ENCODE results near the gene BAZ2A.

The BAZ2A gene

DNA sequence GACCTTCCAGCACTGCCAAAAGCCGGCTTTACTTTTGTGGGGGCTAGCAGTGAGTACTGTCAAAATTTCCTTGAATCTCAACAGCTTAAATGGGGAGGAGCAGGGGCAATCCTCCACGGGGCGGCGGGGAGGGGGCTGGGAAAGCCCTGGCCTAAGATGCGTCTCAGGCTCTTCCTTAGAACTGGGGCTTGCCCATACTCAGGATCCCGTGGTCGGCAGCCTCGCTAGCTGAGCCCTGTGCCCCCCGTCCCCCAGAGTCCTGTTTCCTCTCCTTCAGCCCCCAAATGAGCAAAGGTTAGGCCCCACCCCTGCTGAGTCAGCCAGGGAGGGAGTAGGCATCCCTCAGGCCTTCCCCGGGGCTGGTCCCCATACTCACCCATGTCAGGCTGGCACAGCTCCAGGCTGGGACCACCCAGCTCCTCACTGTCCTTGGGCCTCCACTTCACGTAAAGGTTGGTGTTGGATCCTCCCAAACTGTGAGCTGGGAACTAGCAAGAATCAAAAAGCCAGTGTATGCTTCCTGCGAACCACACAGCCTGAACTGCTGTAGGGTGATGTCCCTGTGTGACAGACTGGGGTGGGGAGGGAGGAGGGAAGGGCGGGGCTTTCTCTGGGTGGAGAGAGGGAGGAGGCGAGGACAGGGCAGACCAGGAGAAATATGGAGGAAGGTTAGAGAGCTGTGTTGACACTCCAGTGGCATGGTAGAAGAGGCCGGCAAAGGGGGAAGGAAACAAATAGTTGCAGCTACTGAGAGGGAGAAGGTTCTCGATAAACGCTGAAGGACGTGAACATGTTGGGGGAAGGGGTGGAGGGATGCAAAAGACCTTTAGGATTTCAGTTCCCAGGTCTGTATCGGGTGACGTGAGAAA, 5.9 kb upstream of the BAZ2A start:
- Histone ChIP-seq H3K27me3 (ENCODE audit: control insufficient read depth, insufficient read depth, low read length) (no peaks in the 10 kb centered on the region), H3K27ac (ENCODE audit: low read depth, low read length) (no peak overlapping the region), H3K4me1 (ENCODE audit: control insufficient read depth, insufficient read depth, low read length) (peaks cover 33% of the 10 kb centered on the region), H3K36me3 (ENCODE audit: control insufficient read depth, insufficient read depth, low read length) (peaks cover 39% of the 10 kb centered on the region), H3K4me3 (ENCODE audit: low read depth, low read length) (peak overlapping the region; percentile 94), H3K9me3 (ENCODE audit: control insufficient read depth, insufficient read depth, low read depth, low read length) (no peaks in the 10 kb centered on the region), H3K9ac (ENCODE audit: low read length) (peak overlapping the region; percentile 44)

DNA sequence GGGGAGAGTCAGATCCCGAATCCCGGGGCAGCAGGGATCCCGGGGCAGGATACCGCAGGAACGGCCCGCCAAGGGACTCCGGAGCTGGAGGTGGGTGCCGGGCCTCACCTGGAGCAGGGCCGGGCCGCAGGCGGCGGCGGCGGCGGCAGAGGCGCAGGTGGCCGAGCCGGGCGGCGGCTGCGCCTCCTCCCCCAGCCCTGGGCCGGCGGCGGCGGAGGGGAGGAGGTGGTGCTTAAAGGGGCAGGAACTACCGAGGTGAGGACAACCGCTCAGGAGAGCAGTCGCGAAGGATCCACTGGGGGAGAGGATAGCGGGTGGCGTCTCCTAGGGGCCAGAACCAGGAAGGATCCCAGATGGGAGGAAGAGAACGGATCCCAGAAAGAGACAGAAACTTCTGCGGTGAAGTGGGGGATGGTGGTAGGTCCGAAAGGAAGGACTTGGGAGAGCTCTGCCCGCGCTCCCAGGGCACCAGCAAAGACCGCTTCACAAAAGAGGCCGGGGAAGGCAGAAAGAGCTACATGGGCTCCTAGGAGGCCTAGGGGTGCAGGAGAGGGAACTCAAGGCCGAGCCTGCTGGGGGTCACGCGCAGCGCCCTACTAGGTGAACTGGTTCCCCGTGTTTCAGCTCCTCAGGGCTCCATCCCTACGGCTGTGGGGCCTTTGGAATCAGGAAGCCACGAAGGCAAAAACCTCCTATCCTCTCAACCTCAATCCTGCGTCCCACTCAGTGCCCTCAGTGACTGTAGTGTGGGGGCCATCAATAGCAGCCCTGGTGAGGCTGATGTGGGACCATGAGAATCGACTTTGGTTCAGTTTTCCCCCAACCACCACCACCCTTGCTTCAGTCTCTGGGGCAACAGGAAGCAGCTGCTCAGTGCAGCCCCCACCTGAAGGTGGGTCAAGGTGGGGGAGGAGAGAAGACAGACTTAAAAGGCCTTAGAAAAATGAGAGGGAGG, 5.0 kb upstream of the BAZ2A start:
- Histone ChIP-seq H3K4me1 (ENCODE audit: control insufficient read depth, insufficient read depth, low read length) (peaks cover 38% of the 10 kb centered on the region), H3K9ac (ENCODE audit: low read length) (peak overlapping the region; percentile 67), H3K4me3 (ENCODE audit: low read depth, low read length) (peak overlapping the region; percentile 94), H3K27me3 (ENCODE audit: control insufficient read depth, insufficient read depth, low read length) (no peaks in the 10 kb centered on the region), H3K36me3 (ENCODE audit: control insufficient read depth, insufficient read depth, low read length) (peaks cover 30% of the 10 kb centered on the region), H3K27ac (ENCODE audit: low read depth, low read length) (no peak overlapping the region), H3K9me3 (ENCODE audit: control insufficient read depth, insufficient read depth, low read depth, low read length) (no peaks in the 10 kb centered on the region)

DNA sequence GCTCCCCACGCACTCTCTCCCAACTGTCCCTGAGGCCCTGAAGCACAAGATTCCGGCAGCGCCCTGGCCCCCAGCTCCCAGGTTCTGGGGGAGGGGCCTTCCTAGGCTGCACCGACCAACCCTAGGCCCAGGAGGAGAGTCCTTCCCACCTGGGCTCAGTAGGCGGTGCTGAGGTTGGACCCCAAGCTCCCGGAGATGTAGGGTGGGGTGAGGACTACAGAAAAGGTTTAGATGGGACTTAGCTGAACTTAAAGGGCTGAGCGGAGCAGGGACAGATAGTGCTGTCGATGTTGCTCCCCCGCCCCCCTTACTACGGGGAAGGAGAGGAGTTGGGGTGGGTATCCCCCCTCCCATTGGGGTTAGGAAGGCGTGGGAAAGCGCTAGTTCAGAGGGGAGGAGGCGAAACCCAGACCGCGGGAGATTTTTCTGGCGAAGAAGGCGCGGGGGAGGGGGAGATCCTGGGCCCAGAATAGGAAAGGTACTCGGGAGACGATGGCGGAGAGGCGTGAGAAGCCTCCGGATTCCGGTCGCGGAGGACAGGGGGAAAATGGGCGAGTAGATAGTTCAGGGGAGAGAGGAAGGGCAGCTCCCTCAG, 4.2 kb upstream of the BAZ2A start:
- H3K9me3 ChIP-seq (ENCODE audit: control insufficient read depth, insufficient read depth, low read depth, low read length), result no peaks in the 10 kb centered on the region
- H3K27me3 ChIP-seq (ENCODE audit: control insufficient read depth, insufficient read depth, low read length), result no peaks in the 10 kb centered on the region
- H3K36me3 ChIP-seq (ENCODE audit: control insufficient read depth, insufficient read depth, low read length), result peaks cover 23% of the 10 kb centered on the region
- peaks cover 38% of the 10 kb centered on the region for H3K4me1 ChIP-seq (ENCODE audit: control insufficient read depth, insufficient read depth, low read length)
- H3K9ac ChIP-seq (ENCODE audit: low read length), result peak overlapping the region; percentile 67
- peak overlapping the region; percentile 94 for H3K4me3 ChIP-seq (ENCODE audit: low read depth, low read length)
- H3K27ac ChIP-seq (ENCODE audit: low read depth, low read length), result no peak overlapping the region

DNA sequence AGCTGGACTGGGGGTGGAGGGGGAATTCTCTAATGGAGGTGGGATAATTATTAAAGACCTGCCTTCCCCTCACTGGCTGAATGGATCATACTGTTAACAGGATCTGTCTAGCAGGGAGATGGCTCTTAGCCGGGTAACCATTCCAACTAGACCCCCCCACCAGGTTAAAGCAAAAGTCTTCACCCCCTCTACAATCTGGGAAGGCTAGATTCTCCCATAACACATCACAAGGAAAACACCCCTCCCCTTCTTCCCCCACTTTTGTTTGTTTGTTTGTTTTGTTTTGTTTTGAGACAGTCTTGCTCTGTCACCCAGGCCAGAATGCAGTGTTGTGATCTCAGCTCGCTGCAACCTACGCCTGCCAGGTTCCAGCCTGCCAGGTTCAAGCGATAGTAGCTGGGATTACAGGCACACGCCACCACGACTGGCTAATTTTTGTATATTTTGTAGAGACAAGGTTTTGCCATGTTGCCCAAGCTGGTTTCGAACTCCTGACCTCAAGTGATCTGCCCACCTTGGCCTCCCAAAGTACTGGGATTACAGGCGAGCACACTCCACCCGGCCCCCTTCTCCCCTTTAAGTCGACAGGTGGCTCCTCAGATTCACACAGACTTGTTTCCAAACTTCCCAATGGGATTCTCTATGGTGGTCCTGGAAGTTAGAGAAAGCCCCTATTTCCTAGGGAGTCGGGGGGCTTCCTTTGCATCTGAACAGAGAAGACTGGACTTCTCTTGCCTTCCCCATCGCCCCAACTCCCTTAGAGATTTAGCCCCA, 3.5 kb upstream of the BAZ2A start:
- peak overlapping the region; percentile 67 for H3K9ac ChIP-seq (ENCODE audit: low read length)
- no peaks in the 10 kb centered on the region for H3K9me3 ChIP-seq (ENCODE audit: control insufficient read depth, insufficient read depth, low read depth, low read length)
- peak overlapping the region; percentile 94 for H3K4me3 ChIP-seq (ENCODE audit: low read depth, low read length)
- H3K27ac ChIP-seq (ENCODE audit: low read depth, low read length), result no peak overlapping the region
- H3K36me3 ChIP-seq (ENCODE audit: control insufficient read depth, insufficient read depth, low read length), result peaks cover 16% of the 10 kb centered on the region
- H3K27me3 ChIP-seq (ENCODE audit: control insufficient read depth, insufficient read depth, low read length), result no peaks in the 10 kb centered on the region
- H3K4me1 ChIP-seq (ENCODE audit: control insufficient read depth, insufficient read depth, low read length), result peaks cover 40% of the 10 kb centered on the region

DNA sequence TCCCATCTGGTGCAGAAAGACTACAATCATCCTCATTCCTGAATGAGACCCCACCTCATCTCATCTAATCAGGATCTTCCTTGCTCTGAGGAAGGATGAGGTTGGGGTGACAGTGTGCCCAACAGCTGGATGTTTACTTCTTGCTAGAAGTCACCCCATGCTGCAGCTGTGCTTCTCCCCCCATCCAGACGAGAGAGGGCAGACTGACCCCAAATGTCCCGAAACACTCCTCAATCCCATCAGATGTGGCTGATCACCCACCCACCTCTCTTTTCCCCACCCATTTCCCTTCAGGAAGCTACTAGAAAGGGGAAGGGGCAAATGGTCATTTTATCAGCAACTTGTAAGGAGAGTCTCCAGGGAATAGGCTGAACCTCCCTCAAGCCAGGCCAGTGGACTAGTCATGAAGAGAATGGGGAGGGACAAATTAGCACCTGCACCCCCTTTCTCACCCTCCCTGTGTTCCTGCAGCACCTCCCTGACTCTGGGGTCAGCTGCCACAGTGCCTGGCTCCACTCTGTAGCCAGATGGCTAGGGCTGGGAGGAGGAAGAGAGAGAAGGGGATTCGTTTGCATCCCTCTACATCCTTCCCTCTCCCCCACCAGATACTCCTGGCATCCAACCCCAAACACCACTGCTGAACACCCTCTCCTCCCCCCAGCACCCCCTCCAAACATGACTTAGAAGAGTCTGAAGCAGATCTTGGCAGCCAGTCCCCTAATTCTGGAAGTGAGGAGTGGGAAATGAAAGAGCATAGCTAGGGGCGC, 2.8 kb upstream of the BAZ2A start:
- Histone ChIP-seq H3K9ac (ENCODE audit: low read length) (no peak overlapping the region), H3K27ac (ENCODE audit: low read depth, low read length) (no peak overlapping the region)

DNA sequence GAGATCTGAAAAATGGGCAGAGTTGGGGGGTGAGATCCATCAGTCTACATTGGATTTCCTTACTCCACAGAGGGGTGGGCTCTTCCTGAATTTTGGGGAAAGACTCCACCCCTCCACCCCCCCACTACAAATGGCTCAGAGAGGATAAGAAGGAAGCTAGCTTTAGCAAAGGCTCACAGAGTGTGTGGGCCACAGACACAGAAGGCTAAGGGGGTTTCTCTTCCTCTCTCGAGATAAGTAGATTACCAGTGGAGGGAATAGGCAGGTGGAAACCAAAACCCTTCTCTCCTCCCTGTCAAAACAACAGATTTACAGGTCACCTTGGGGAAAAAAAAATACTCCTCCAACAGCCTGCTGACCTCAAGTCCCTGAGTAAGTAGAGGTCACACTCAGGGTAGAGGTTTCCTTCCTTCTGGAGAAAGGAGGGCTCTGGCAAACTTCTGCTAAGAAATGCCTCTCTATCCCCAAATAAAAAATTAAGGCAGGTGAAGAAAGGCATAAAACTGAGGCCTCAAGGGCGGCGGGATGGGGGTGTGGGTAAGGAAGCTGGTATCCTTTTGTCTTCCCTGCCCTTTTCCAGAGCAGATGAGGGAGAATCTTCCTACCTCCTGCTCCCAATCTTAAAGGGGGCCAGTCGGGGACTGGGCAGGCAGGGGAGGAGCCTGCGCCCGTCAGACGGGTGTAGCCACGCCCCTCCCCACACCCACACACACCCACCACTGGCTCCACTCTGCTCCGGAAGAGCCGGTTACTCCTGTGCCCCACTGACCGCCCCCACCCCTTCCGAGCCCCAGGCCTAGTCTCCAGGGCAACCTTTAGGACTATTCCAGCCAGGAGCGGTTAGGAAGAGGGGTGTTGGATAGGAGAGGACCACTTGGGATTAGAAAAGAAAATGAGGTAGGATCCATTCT, 1.9 kb upstream of the BAZ2A start:
- H3K4me3 ChIP-seq (ENCODE audit: low read depth, low read length), result peak overlapping the region; percentile 39
- H3K27me3 ChIP-seq (ENCODE audit: control insufficient read depth, insufficient read depth, low read length), result no peaks in the 10 kb centered on the region
- 0 out of 2 replicates have a peak, but pooled peaks cover 1% of the 10 kb centered on the region for H3K36me3 ChIP-seq (ENCODE audit: control insufficient read depth, insufficient read depth, low read length)
- H3K27ac ChIP-seq (ENCODE audit: low read depth, low read length), result no peak overlapping the region
- H3K4me1 ChIP-seq (ENCODE audit: control insufficient read depth, insufficient read depth, low read length), result peaks cover 43% of the 10 kb centered on the region
- no peaks in the 10 kb centered on the region for H3K9me3 ChIP-seq (ENCODE audit: control insufficient read depth, insufficient read depth, low read depth, low read length)
- no peak overlapping the region for H3K9ac ChIP-seq (ENCODE audit: low read length)

More for the DNA sequence above, 2.8 kb upstream of the BAZ2A start:
- Histone ChIP-seq H3K36me3 (ENCODE audit: control insufficient read depth, insufficient read depth, low read length) (peaks cover 8% of the 10 kb centered on the region), H3K27me3 (ENCODE audit: control insufficient read depth, insufficient read depth, low read length) (no peaks in the 10 kb centered on the region), H3K4me3 (ENCODE audit: low read depth, low read length) (peak overlapping the region; percentile 94), H3K4me1 (ENCODE audit: control insufficient read depth, insufficient read depth, low read length) (peaks cover 46% of the 10 kb centered on the region), H3K9me3 (ENCODE audit: control insufficient read depth, insufficient read depth, low read depth, low read length) (no peaks in the 10 kb centered on the region)

DNA sequence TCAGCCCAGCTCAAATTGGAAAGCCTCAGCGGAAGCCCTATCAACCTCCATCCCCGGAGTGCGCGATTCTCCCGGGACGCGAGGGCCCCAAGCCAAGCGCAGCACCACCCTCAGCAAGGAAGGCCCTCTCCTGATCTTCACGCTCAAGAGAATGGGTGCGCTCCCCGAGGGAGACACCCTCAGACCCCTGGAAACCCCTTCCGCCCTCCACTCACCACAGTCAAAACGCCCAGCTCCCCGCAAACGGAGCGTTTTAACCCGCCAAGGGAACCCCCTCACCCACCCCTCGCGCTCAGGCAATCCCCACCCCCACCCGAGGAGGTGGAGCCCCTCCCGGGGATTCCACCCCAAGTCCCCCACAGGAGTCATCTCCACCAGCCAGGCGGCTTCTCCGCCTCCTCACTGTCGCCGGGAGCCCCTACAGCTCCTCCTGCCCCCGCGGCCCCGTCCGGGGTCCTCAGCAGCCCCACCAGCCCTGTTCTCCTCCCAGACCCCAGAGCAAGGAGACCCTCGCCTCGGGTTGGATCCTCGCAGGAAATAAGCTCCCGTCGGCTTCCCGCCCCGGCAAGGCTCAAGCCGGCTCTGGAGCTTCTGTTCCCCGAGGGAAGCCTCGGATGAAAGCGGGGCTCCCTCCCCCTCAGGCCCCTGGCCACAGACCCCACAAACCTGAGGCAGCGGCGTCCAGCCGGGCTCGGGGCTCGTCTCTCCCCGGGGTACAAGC, 507 bp downstream of the BAZ2A start:
- peak overlapping the region; percentile 93 for H3K4me3 ChIP-seq (ENCODE audit: low read depth, low read length)
- H3K9me3 ChIP-seq (ENCODE audit: control insufficient read depth, insufficient read depth, low read depth, low read length), result no peaks in the 10 kb centered on the region
- H3K27ac ChIP-seq (ENCODE audit: low read depth, low read length), result peak overlapping the region; percentile 89; the same call in 1 of the 2 replicates
- no peaks in the 10 kb centered on the region for H3K27me3 ChIP-seq (ENCODE audit: control insufficient read depth, insufficient read depth, low read length)
- peak overlapping the region; percentile 89 for H3K9ac ChIP-seq (ENCODE audit: low read length)
- H3K36me3 ChIP-seq (ENCODE audit: control insufficient read depth, insufficient read depth, low read length), result peaks cover 5% of the 10 kb centered on the region; the same call in 1 of the 2 replicates
- H3K4me1 ChIP-seq (ENCODE audit: control insufficient read depth, insufficient read depth, low read length), result peaks cover 39% of the 10 kb centered on the region

DNA sequence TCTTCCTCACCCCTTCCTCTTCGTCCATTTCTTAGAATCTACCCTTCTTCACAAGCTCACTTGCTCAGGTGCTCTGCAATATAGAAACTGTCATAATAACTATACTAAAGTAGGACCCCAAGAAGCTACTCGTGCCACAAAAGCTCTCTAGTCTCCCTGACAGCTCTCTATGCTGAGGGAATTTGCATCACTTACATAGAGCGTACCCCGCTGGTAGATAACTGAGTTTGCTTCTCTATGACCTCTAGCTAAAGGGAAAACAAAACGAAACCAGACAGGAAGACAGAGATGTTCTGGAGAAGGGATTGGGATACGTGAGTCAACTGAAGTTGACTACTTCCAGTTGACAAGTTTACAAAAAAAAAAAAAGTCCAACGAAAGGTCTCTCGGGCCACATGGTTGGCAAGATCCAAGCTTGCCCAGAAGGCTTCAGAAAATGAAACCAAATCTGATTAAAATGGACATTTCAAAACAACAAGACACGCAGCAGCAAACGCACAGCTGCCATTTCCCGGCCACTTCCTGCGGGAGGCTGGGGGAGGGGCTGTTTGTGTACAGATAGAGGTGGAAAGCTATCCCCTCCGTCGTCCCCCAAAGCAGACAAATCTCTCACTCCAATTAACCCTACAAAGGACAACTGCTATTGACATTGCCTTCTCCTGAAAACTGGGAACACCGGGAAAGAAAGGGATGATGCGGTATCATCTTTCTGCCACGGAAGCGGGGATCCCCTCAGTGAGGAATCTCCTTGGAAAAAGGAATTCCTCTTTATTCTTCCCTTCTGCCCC, 1.3 kb downstream of the BAZ2A start:
- no peaks in the 10 kb centered on the region for H3K27me3 ChIP-seq (ENCODE audit: control insufficient read depth, insufficient read depth, low read length)
- H3K27ac ChIP-seq (ENCODE audit: low read depth, low read length), result no peak overlapping the region
- H3K4me3 ChIP-seq (ENCODE audit: low read depth, low read length), result peak overlapping the region; percentile 93
- H3K9ac ChIP-seq (ENCODE audit: low read length), result peak overlapping the region; percentile 89
- peaks cover 5% of the 10 kb centered on the region; the same call in 1 of the 2 replicates for H3K36me3 ChIP-seq (ENCODE audit: control insufficient read depth, insufficient read depth, low read length)
- H3K9me3 ChIP-seq (ENCODE audit: control insufficient read depth, insufficient read depth, low read depth, low read length), result no peaks in the 10 kb centered on the region
- H3K4me1 ChIP-seq (ENCODE audit: control insufficient read depth, insufficient read depth, low read length), result peaks cover 37% of the 10 kb centered on the region

Measured in HUES6 (cell line).